AG04449 (cell line): ENCODE results near the gene FAM200C.

Experiments used
- CTCF ChIA-PET: fragments of 350-600 bp; formaldehyde crosslinking; extraction: SDS; loops from one replicate; lab custom pipeline; 2021; ENCODE audit warnings: antibody characterized with exemption; lab: Yijun Ruan, JAX
- POLR2A ChIA-PET: fragments of 400-600, 350-600 bp; formaldehyde crosslinking; extraction: SDS; loops from one replicate; lab custom pipeline; 2020; ENCODE audit warnings: antibody characterized with exemption, inconsistent platforms; lab: Yijun Ruan, JAX
- DNase-seq: peaks from one replicate; pipeline ENCODE4 v3.0.0-alpha.2; 2010; ENCODE audit warnings: low read depth, low spot score
- H3K4me3 ChIP-seq: 2 replicates; pipeline ENCODE4 v1.5.1; 2011; ENCODE audit warnings: low read depth, mild to moderate bottlenecking, control low read depth, low read length
- CTCF ChIP-seq: IDR thresholded peaks from one replicate; pipeline ENCODE4 v1.5.1; 2011; ENCODE audit warnings: mild to moderate bottlenecking, moderate library complexity, low read length, control low read depth, inconsistent platforms; ENCODE audit not compliant: insufficient read depth; ENCODE audit errors: missing control alignments

The FAM200C gene

DNA sequence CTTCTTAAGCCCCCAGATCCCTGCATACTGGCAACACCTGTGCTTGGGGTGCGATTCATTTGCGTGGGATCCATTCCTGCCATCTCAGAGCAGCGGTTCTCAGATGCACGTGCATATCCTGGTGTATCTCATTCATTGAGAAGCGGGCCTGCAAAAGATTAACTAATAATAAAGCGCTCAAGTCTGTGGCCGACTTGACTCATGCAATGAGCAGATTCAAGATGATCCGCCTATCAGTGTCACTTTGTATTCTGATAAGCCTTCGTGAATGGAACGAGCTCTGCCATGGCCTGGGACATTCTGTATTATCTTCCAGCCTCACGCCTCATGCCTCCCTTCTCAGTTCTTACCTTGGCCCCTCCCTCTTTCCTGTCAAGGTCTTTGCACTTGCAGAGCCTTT, 51.8 kb downstream of the FAM200C start:
- no peak for DNase-seq
- no peak overlapping the region for H3K4me3 ChIP-seq
- no peak for TF ChIP-seq CTCF
- ChIA-PET POLR2A (no interaction called here), CTCF (interaction anchor here (0.9 to 13.4 kb wide), 7 partner anchors 9 to 326 kb away, joined by 3 to 390 read pairs (median 12); no protein-coding TSS in a partner anchor)

DNA sequence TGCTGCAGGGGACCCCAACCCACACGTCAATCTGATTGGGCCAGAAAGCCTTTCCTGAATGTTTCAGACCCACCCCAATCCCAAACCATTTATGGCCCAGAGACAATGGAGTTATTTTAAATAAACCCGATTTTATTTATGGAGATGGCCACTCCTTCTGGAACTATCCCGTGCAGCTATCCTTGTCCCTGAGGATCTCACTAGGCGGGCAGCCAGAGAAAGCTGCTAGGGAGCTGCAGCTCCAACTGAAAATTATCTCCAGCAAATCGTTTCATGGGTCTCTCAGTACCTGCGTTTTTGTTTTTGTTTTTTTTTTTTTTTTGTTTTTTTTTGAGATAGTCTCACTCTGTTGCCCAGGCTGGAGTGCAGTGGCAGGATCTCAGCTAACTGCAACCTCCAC, 52.4 kb downstream of the FAM200C start:
- ChIA-PET POLR2A (no interaction called here), CTCF (interaction anchor here (0.6 to 13.4 kb wide), 9 partner anchors 9 to 325 kb away, joined by 3 to 390 read pairs (median 4); no protein-coding TSS in a partner anchor)
- TF ChIP-seq CTCF: no peak
- H3K4me3 ChIP-seq: no peak overlapping the region
- DNase-seq: no peak
